ENCODE results near the gene IPO11.

Gene IPO11

GRCh38 chr5:62596096-62596495 is 183.5 kb downstream of the IPO11 start:
- no peak overlapping the region for H2BK12ac ChIP-seq (ENCODE audit: low read length)
- no peak overlapping the region for H2AK5ac ChIP-seq (ENCODE audit: low read depth, low read length)
- no peak for DNase-seq (ENCODE audit: low spot score)
- H3K9me3 ChIP-seq (replicated peaks in 1 of 2; ENCODE audit: control insufficient read depth in 2 of 2, insufficient read depth in 1 of 2, low read depth in 1 of 2, low read length in 2 of 2): no peaks in the 10 kb centered on the region
- no peaks in the 10 kb centered on the region for H3K79me1 ChIP-seq (ENCODE audit: low read depth, low read length)
- H3K18ac ChIP-seq (ENCODE audit: low read length): no peak overlapping the region
- no peak overlapping the region for H4K8ac ChIP-seq (ENCODE audit: low read depth, low read length)
- no peaks in the 10 kb centered on the region for H3K27me3 ChIP-seq (ENCODE audit: control insufficient read depth in 3 of 3, insufficient read depth in 3 of 3, low read depth in 1 of 3, low read length in 3 of 3)
- H2AFZ ChIP-seq (ENCODE audit: low read length): no peak overlapping the region
- H2BK15ac ChIP-seq (ENCODE audit: low read length): no peak overlapping the region
- no peak overlapping the region for H3K4me3 ChIP-seq (ENCODE audit: low read length in 2 of 2)
- no peak overlapping the region for H4K91ac ChIP-seq (ENCODE audit: low read depth, low read length, poor library complexity)
- H3K4me2 ChIP-seq (ENCODE audit: insufficient read depth, low read length, poor library complexity, severe bottlenecking): no peak overlapping the region
- no peak overlapping the region for H3K9ac ChIP-seq (ENCODE audit: low read depth, low read length, poor library complexity)
- no CpG with 5 or more reads among the region's 1 CpG for WGBS, 2 donors (ENCODE audit: extremely low coverage in 2 of 2, insufficient read length in 2 of 2, insufficient replicate concordance in 1 of 2)
- no peaks in the 10 kb centered on the region for H3K4me1 ChIP-seq (ENCODE audit: control insufficient read depth in 2 of 2, insufficient read depth in 1 of 2, low read depth in 1 of 2, low read length in 2 of 2)
- H2BK5ac ChIP-seq (ENCODE audit: low read length): no peak overlapping the region
- H3K27ac ChIP-seq (replicated peaks; ENCODE audit: low read length): no peak overlapping the region
- H3K23ac ChIP-seq (ENCODE audit: low read depth, low read length, poor library complexity): no peak overlapping the region
- no peak overlapping the region for H3K4ac ChIP-seq (ENCODE audit: low read length)
- H2BK120ac ChIP-seq (ENCODE audit: low read depth, low read length): no peak overlapping the region
- H3K14ac ChIP-seq (ENCODE audit: low read length): no peak overlapping the region
- peaks cover 3 to 30% of the 10 kb centered on the region in 2 donors for H3K36me3 ChIP-seq (replicated peaks in 1 of 2; ENCODE audit: control insufficient read depth in 2 of 2, insufficient read depth in 2 of 2, low read length in 2 of 2)

- Histone ChIP-seq H3K4me3 (ENCODE audit: low read length in 2 of 2) (no peak overlapping the region), H3K9me3 (replicated peaks in 1 of 2; ENCODE audit: control insufficient read depth in 2 of 2, insufficient read depth in 1 of 2, low read depth in 1 of 2, low read length in 2 of 2) (no peaks in the 10 kb centered on the region), H3K36me3 (replicated peaks in 1 of 2; ENCODE audit: control insufficient read depth in 2 of 2, insufficient read depth in 2 of 2, low read length in 2 of 2) (peaks cover 3 to 25% of the 10 kb centered on the region in 2 donors), H2BK120ac (ENCODE audit: low read depth, low read length) (no peak overlapping the region), H4K91ac (ENCODE audit: low read depth, low read length, poor library complexity) (no peak overlapping the region), H2AK5ac (ENCODE audit: low read depth, low read length) (no peak overlapping the region), H3K4ac (ENCODE audit: low read length) (no peak overlapping the region), H3K14ac (ENCODE audit: low read length) (no peak overlapping the region), H2BK12ac (ENCODE audit: low read length) (no peak overlapping the region), H3K79me1 (ENCODE audit: low read depth, low read length) (no peaks in the 10 kb centered on the region), H3K27me3 (ENCODE audit: control insufficient read depth in 3 of 3, insufficient read depth in 3 of 3, low read depth in 1 of 3, low read length in 3 of 3) (no peaks in the 10 kb centered on the region), H3K23ac (ENCODE audit: low read depth, low read length, poor library complexity) (no peak overlapping the region), H2BK5ac (ENCODE audit: low read length) (no peak overlapping the region), H4K8ac (ENCODE audit: low read depth, low read length) (no peak overlapping the region), H2BK15ac (ENCODE audit: low read length) (no peak overlapping the region), H3K27ac (replicated peaks; ENCODE audit: low read length) (no peak overlapping the region), H3K18ac (ENCODE audit: low read length) (no peak overlapping the region), H3K9ac (ENCODE audit: low read depth, low read length, poor library complexity) (no peak overlapping the region), H3K4me2 (ENCODE audit: insufficient read depth, low read length, poor library complexity, severe bottlenecking) (no peak overlapping the region), H2AFZ (ENCODE audit: low read length) (no peak overlapping the region), H3K4me1 (ENCODE audit: control insufficient read depth in 2 of 2, insufficient read depth in 1 of 2, low read depth in 1 of 2, low read length in 2 of 2) (no peaks in the 10 kb centered on the region)
- DNase-seq (ENCODE audit: low spot score): no peak
- WGBS, 2 donors (ENCODE audit: extremely low coverage in 2 of 2, insufficient read length in 2 of 2, insufficient replicate concordance in 1 of 2): no CpG with 5 or more reads among the region's 1 CpG
Observed at GRCh38 chr5:62596691-62597090, 184.1 kb downstream of the IPO11 start.

- H3K23ac ChIP-seq (ENCODE audit: low read depth, low read length, poor library complexity): no peak overlapping the region
- no peak overlapping the region for H3K4ac ChIP-seq (ENCODE audit: low read length)
- peaks cover 3 to 19% of the 10 kb centered on the region in 2 donors for H3K36me3 ChIP-seq (replicated peaks in 1 of 2; ENCODE audit: control insufficient read depth in 2 of 2, insufficient read depth in 2 of 2, low read length in 2 of 2)
- no peak overlapping the region for H3K4me3 ChIP-seq (ENCODE audit: low read length in 2 of 2)
- H2BK120ac ChIP-seq (ENCODE audit: low read depth, low read length): no peak overlapping the region
- no peak overlapping the region for H3K14ac ChIP-seq (ENCODE audit: low read length)
- no peak overlapping the region for H3K9ac ChIP-seq (ENCODE audit: low read depth, low read length, poor library complexity)
- H4K8ac ChIP-seq (ENCODE audit: low read depth, low read length): no peak overlapping the region
- no peak for DNase-seq (ENCODE audit: low spot score)
- no CpG with 5 or more reads among the region's 2 CpGs for WGBS, 2 donors (ENCODE audit: extremely low coverage in 2 of 2, insufficient read length in 2 of 2, insufficient replicate concordance in 1 of 2)
- no peaks in the 10 kb centered on the region for H3K9me3 ChIP-seq (replicated peaks in 1 of 2; ENCODE audit: control insufficient read depth in 2 of 2, insufficient read depth in 1 of 2, low read depth in 1 of 2, low read length in 2 of 2)
- no peak overlapping the region for H3K4me2 ChIP-seq (ENCODE audit: insufficient read depth, low read length, poor library complexity, severe bottlenecking)
- H3K27ac ChIP-seq (replicated peaks; ENCODE audit: low read length): no peak overlapping the region
- H3K18ac ChIP-seq (ENCODE audit: low read length): no peak overlapping the region
- no peak overlapping the region for H2BK15ac ChIP-seq (ENCODE audit: low read length)
- no peak overlapping the region for H2AFZ ChIP-seq (ENCODE audit: low read length)
- no peak overlapping the region for H4K91ac ChIP-seq (ENCODE audit: low read depth, low read length, poor library complexity)
- no peaks in the 10 kb centered on the region for H3K4me1 ChIP-seq (ENCODE audit: control insufficient read depth in 2 of 2, insufficient read depth in 1 of 2, low read depth in 1 of 2, low read length in 2 of 2)
- no peak overlapping the region for H2AK5ac ChIP-seq (ENCODE audit: low read depth, low read length)
- H2BK12ac ChIP-seq (ENCODE audit: low read length): no peak overlapping the region
- H2BK5ac ChIP-seq (ENCODE audit: low read length): no peak overlapping the region
- no peaks in the 10 kb centered on the region for H3K27me3 ChIP-seq (ENCODE audit: control insufficient read depth in 3 of 3, insufficient read depth in 3 of 3, low read depth in 1 of 3, low read length in 3 of 3)
- H3K79me1 ChIP-seq (ENCODE audit: low read depth, low read length): no peaks in the 10 kb centered on the region
Observed at GRCh38 chr5:62597314-62597713, 184.8 kb downstream of the IPO11 start.

- Histone ChIP-seq H3K4me3 (ENCODE audit: low read length in 2 of 2) (no peak overlapping the region), H3K9ac (ENCODE audit: low read depth, low read length, poor library complexity) (no peak overlapping the region), H2BK15ac (ENCODE audit: low read length) (no peak overlapping the region), H3K23ac (ENCODE audit: low read depth, low read length, poor library complexity) (no peak overlapping the region), H2BK120ac (ENCODE audit: low read depth, low read length) (no peak overlapping the region), H3K4ac (ENCODE audit: low read length) (no peak overlapping the region), H3K4me2 (ENCODE audit: insufficient read depth, low read length, poor library complexity, severe bottlenecking) (no peak overlapping the region), H3K79me1 (ENCODE audit: low read depth, low read length) (no peaks in the 10 kb centered on the region), H2AK5ac (ENCODE audit: low read depth, low read length) (no peak overlapping the region), H3K4me1 (ENCODE audit: control insufficient read depth in 2 of 2, insufficient read depth in 1 of 2, low read depth in 1 of 2, low read length in 2 of 2) (no peaks in the 10 kb centered on the region), H3K9me3 (replicated peaks in 1 of 2; ENCODE audit: control insufficient read depth in 2 of 2, insufficient read depth in 1 of 2, low read depth in 1 of 2, low read length in 2 of 2) (no peaks in the 10 kb centered on the region), H3K36me3 (replicated peaks in 1 of 2; ENCODE audit: control insufficient read depth in 2 of 2, insufficient read depth in 2 of 2, low read length in 2 of 2) (peaks cover 0 to 17% of the 10 kb centered on the region in 2 donors), H3K14ac (ENCODE audit: low read length) (no peak overlapping the region), H2AFZ (ENCODE audit: low read length) (no peak overlapping the region), H4K91ac (ENCODE audit: low read depth, low read length, poor library complexity) (no peak overlapping the region), H2BK5ac (ENCODE audit: low read length) (no peak overlapping the region), H2BK12ac (ENCODE audit: low read length) (no peak overlapping the region), H3K27ac (replicated peaks; ENCODE audit: low read length) (no peak overlapping the region), H3K18ac (ENCODE audit: low read length) (no peak overlapping the region), H3K27me3 (ENCODE audit: control insufficient read depth in 3 of 3, insufficient read depth in 3 of 3, low read depth in 1 of 3, low read length in 3 of 3) (no peaks in the 10 kb centered on the region), H4K8ac (ENCODE audit: low read depth, low read length) (no peak overlapping the region)
- no peak for DNase-seq (ENCODE audit: low spot score)
- no CpG with 5 or more reads among the region's 3 CpGs for WGBS, 2 donors (ENCODE audit: extremely low coverage in 2 of 2, insufficient read length in 2 of 2, insufficient replicate concordance in 1 of 2)
Observed at GRCh38 chr5:62600560-62601252, 188.1 kb downstream of the IPO11 start.
